Neural progenitor cell (in vitro differentiated cells): ENCODE data around the gene KANSL1L. TPM values are rescaled to one million over a fixed set of nuclear protein-coding genes. Genes with fewer than 3 reads are reported as not detected.

Experiments
- DNase-seq: peaks from one replicate; pipeline ENCODE4 v3.0.0-alpha.2; 2016; ENCODE audit warnings: low spot score
- H2AFZ ChIP-seq: fragments of 200-600 bp; sonication (generic); replicated peaks from 2 replicates; pipeline ENCODE4 v1.6.1; 2016; ENCODE audit warnings: antibody characterized with exemption
- H3F3A ChIP-seq: fragments of 200-600 bp; sonication (generic); 2 replicates; pipeline ENCODE4 v1.6.1; 2016; ENCODE audit warnings: antibody characterized with exemption, low read depth
- H3K27ac ChIP-seq: fragments of 200-600 bp; sonication (generic); 2 replicates; pipeline ENCODE4 v1.5.1; 2016; ENCODE audit warnings: mild to moderate bottlenecking
- H3K27me3 ChIP-seq: fragments of 200-600 bp; sonication (generic); 2 replicates; pipeline ENCODE4 v1.6.1; 2016; ENCODE audit warnings: mild to moderate bottlenecking, moderate library complexity
- H3K36me3 ChIP-seq: fragments of 200-600 bp; sonication (generic); 2 replicates; pipeline ENCODE4 v1.5.1; 2016
- H3K4me1 ChIP-seq: fragments of 200-600 bp; sonication (generic); 2 replicates; pipeline ENCODE4 v1.6.1; 2016; ENCODE audit warnings: mixed run types
- H3K4me2 ChIP-seq: fragments of 200-600 bp; sonication (generic); 2 replicates; pipeline ENCODE4 v1.6.1; 2016
- H3K4me3 ChIP-seq: fragments of 200-600 bp; sonication (generic); 2 replicates; pipeline ENCODE4 v1.5.1; 2016
- H3K79me2 ChIP-seq: fragments of 200-600 bp; sonication (generic); 2 replicates; pipeline ENCODE4 v1.6.1; 2016; ENCODE audit warnings: low read depth
- H3K9ac ChIP-seq: fragments of 200-600 bp; sonication (generic); 2 replicates; pipeline ENCODE4 v1.6.1; 2016
- H3K9me3 ChIP-seq: fragments of 200-600 bp; sonication (generic); 2 replicates; pipeline ENCODE4 v1.5.1; 2016; ENCODE audit warnings: low read depth
- H4K20me1 ChIP-seq: fragments of 200-600 bp; sonication (generic); 2 replicates; pipeline ENCODE4 v1.6.1; 2016; ENCODE audit warnings: low read depth
- H3K27ac Mint-ChIP-seq: 3 replicates; pipeline ENCODE4 v1.8.0; 2021; ENCODE audit warnings: mixed read lengths
- H3K27me3 Mint-ChIP-seq: 2 replicates; pipeline ENCODE4 v1.8.0; 2022; ENCODE audit warnings: low read depth, mild to moderate bottlenecking, inconsistent platforms, moderate library complexity, mixed read lengths; ENCODE audit not compliant: insufficient read depth
- H3K36me3 Mint-ChIP-seq: 3 replicates; pipeline ENCODE4 v1.8.0; 2021; ENCODE audit warnings: mixed read lengths
- H3K4me1 Mint-ChIP-seq: 3 replicates; pipeline ENCODE4 v1.8.0; 2021; ENCODE audit warnings: mixed read lengths
- H3K4me3 Mint-ChIP-seq: 3 replicates; pipeline ENCODE4 v1.8.0; 2021; ENCODE audit warnings: mild to moderate bottlenecking, moderate library complexity, mixed read lengths
- H3K9me3 Mint-ChIP-seq: 3 replicates; pipeline ENCODE4 v1.8.0; 2020; ENCODE audit warnings: mixed read lengths
- CTCF ChIP-seq: fragments of 200-600 bp; sonication (generic); IDR thresholded peaks from 2 replicates; pipeline ENCODE4 v1.5.1; 2017; ENCODE audit warnings: antibody characterized with exemption, mild to moderate bottlenecking
- EZH2 ChIP-seq: fragments of 200-600 bp; sonication (generic); IDR thresholded peaks from 2 replicates; pipeline ENCODE4 v1.6.1; 2017; ENCODE audit warnings: antibody characterized with exemption, mild to moderate bottlenecking, moderate library complexity
- EZH2phosphoT487 ChIP-seq: fragments of 200-600 bp; sonication (generic); IDR thresholded peaks from 2 replicates; pipeline ENCODE4 v1.6.1; 2017; ENCODE audit warnings: antibody characterized with exemption
- total RNA-seq: library from RNA; depleted of rRNA; stranded (reverse); fragments of >200 nt; gene quantifications from 2 replicates; pipeline ENCODE4 v1.2.3, GENCODE V29; 2015; ENCODE audit warnings: low replicate concordance

KANSL1L gene
- total RNA-seq, 1 donor from 2014 or later = 51.8 TPM

GRCh38 chr2:210169516-210170195 lies 1.6 kb downstream of the KANSL1L start:
- Mint-ChIP-seq H3K36me3 (no peaks in the 10 kb centered on the region), H3K9me3 (no peaks in the 10 kb centered on the region), H3K27ac (peak overlapping the region; percentile 90), H3K27me3 (no peaks in the 10 kb centered on the region), H3K4me1 (peaks cover 20% of the 10 kb centered on the region), H3K4me3 (peak overlapping the region; percentile 95)
- H3K9me3 ChIP-seq = no peaks in the 10 kb centered on the region
- peak overlapping the region; percentile 82 for H3K9ac ChIP-seq
- peak overlapping the region; percentile 91 for H3K27ac ChIP-seq
- TF ChIP-seq EZH2phosphoT487 = no peak
- TF ChIP-seq EZH2 = no peak
- no peak for TF ChIP-seq CTCF
- H3K4me3 ChIP-seq = peak overlapping the region; percentile 83
- peaks cover 23% of the 10 kb centered on the region for H3F3A ChIP-seq
- no peaks in the 10 kb centered on the region for H3K36me3 ChIP-seq
- H3K4me1 ChIP-seq = peaks cover 22% of the 10 kb centered on the region
- H4K20me1 ChIP-seq = no peaks in the 10 kb centered on the region
- no peak for DNase-seq
- peak overlapping the region; percentile 93 for H2AFZ ChIP-seq
- peak overlapping the region; percentile 79 for H3K4me2 ChIP-seq
- H3K27me3 ChIP-seq = peaks cover 5% of the 10 kb centered on the region
- peaks cover 58% of the 10 kb centered on the region for H3K79me2 ChIP-seq

GRCh38 chr2:210167227-210167626 lies 4.0 kb downstream of the KANSL1L start:
- Mint-ChIP-seq H3K9me3 (no peaks in the 10 kb centered on the region), H3K27me3 (no peaks in the 10 kb centered on the region), H3K4me3 (no peak overlapping the region), H3K4me1 (peaks cover 16% of the 10 kb centered on the region), H3K36me3 (peaks cover 4% of the 10 kb centered on the region), H3K27ac (no peak overlapping the region)
- DNase-seq = no peak
- Histone ChIP-seq H3K4me1 (peaks cover 17% of the 10 kb centered on the region), H3F3A (peaks cover 17% of the 10 kb centered on the region), H3K79me2 (peaks cover 81% of the 10 kb centered on the region), H3K36me3 (no peaks in the 10 kb centered on the region), H3K9me3 (no peaks in the 10 kb centered on the region), H3K27me3 (no peaks in the 10 kb centered on the region), H3K27ac (peak overlapping the region; percentile 1), H3K4me2 (no peak overlapping the region), H2AFZ (no peak overlapping the region), H3K4me3 (no peak overlapping the region), H3K9ac (no peak overlapping the region), H4K20me1 (no peaks in the 10 kb centered on the region)
- TF ChIP-seq CTCF = no peak
- no peak for TF ChIP-seq EZH2phosphoT487
- no peak for TF ChIP-seq EZH2

GRCh38 chr2:210162466-210163124 lies 8.6 kb downstream of the KANSL1L start:
- peaks cover 95% of the 10 kb centered on the region for H3K79me2 ChIP-seq
- Mint-ChIP-seq H3K27ac (no peak overlapping the region), H3K36me3 (peaks cover 7% of the 10 kb centered on the region)

GRCh38 chr2:210159059-210159458 lies 12.2 kb downstream of the KANSL1L start:
- no peak for DNase-seq
- H4K20me1 ChIP-seq = peaks cover 3% of the 10 kb centered on the region
- H3K4me1 ChIP-seq = no peaks in the 10 kb centered on the region
- no peak overlapping the region for H3K27ac ChIP-seq
- no peak overlapping the region for H3K4me2 ChIP-seq
- no peak overlapping the region for H2AFZ ChIP-seq
- Mint-ChIP-seq H3K36me3 (peaks cover 18% of the 10 kb centered on the region), H3K4me1 (peaks cover 2% of the 10 kb centered on the region), H3K27me3 (no peaks in the 10 kb centered on the region), H3K27ac (no peak overlapping the region), H3K9me3 (peaks cover 2% of the 10 kb centered on the region), H3K4me3 (no peak overlapping the region)
- no peak overlapping the region for H3K4me3 ChIP-seq
- peaks cover 4% of the 10 kb centered on the region for H3K36me3 ChIP-seq
- no peaks in the 10 kb centered on the region for H3F3A ChIP-seq
- H3K9me3 ChIP-seq = no peaks in the 10 kb centered on the region
- H3K79me2 ChIP-seq = peaks cover 94% of the 10 kb centered on the region
- no peaks in the 10 kb centered on the region for H3K27me3 ChIP-seq
- TF ChIP-seq CTCF (no peak), EZH2phosphoT487 (no peak), EZH2 (no peak)
- no peak overlapping the region for H3K9ac ChIP-seq

More at GRCh38 chr2:210162466-210163124, 8.6 kb downstream of the KANSL1L start:
- H3K4me3 ChIP-seq = no peak overlapping the region
- peaks cover 3% of the 10 kb centered on the region for H4K20me1 ChIP-seq
- DNase-seq = no peak
- no peak for TF ChIP-seq EZH2
- Mint-ChIP-seq H3K9me3 (peaks cover 2% of the 10 kb centered on the region), H3K4me1 (peaks cover 2% of the 10 kb centered on the region), H3K27me3 (no peaks in the 10 kb centered on the region), H3K4me3 (no peak overlapping the region)
- no peak overlapping the region for H3K9ac ChIP-seq
- no peaks in the 10 kb centered on the region for H3K9me3 ChIP-seq
- H3K27ac ChIP-seq = no peak overlapping the region
- H3K4me2 ChIP-seq = no peak overlapping the region
- no peaks in the 10 kb centered on the region for H3K27me3 ChIP-seq
- H3K4me1 ChIP-seq = no peaks in the 10 kb centered on the region
- H3F3A ChIP-seq = no peaks in the 10 kb centered on the region
- H2AFZ ChIP-seq = no peak overlapping the region
- no peaks in the 10 kb centered on the region for H3K36me3 ChIP-seq
